Colonic mucosa (tissue), 4 donors: ENCODE measurements around the gene ESYT2. TPM values are rescaled to one million over a fixed set of nuclear protein-coding genes. Genes with fewer than 3 reads are reported as not detected.

ENCODE experiments used
- DNase-seq: peaks from one replicate; pipeline ENCODE4 v3.0.0-alpha.2; 2020
- H3K27ac ChIP-seq: fragments of 200-600 bp; one replicate; pipeline ENCODE4 v1.8.0; 2021
- H3K27me3 ChIP-seq: fragments of 200-600 bp; one replicate; pipeline ENCODE4 v1.8.0; 2021
- H3K36me3 ChIP-seq: fragments of 200-600 bp; one replicate; pipeline ENCODE4 v1.8.0; 2021
- H3K4me1 ChIP-seq: fragments of 200-600 bp; one replicate; pipeline ENCODE4 v1.8.0; 2021; ENCODE audit warnings: mild to moderate bottlenecking
- H3K4me3 ChIP-seq: fragments of 200-600 bp; one replicate; pipeline ENCODE4 v1.8.0; 2021
- H3K9ac ChIP-seq, 2 donors: one replicate each; pipeline ENCODE4 v1.7.0; 2013; ENCODE audit warnings: control low read depth in 2 of 2, low read depth in 2 of 2, low read length in 2 of 2
- H3K9me3 ChIP-seq: fragments of 200-600 bp; one replicate; pipeline ENCODE4 v1.8.0; 2021
- CTCF ChIP-seq: fragments of 200-600 bp; IDR thresholded peaks from one replicate; pipeline ENCODE4 v1.8.0; 2022; ENCODE audit warnings: antibody characterized with exemption, mild to moderate bottlenecking
- intact Hi-C: fragments of 100-400 bp; cut with DNase I; formaldehyde crosslinking; loops from one replicate; pipeline ENCODE4 v1.14.1; 2022
- total RNA-seq, 2 donors: library from RNA; stranded (reverse); fragmentation: NEBNext Ultra II Directional in 1 of 2; extraction: Animal tissue kit (Norgen Biotek cat#: 25700) in 1 of 2; gene quantifications; one replicate each; pipeline ENCODE4 v1.2.1, GENCODE V29; 2021
- donor health status: healthy.
- donor health status: DM: no; HTN: no; CAD: no.
- donor health status: DM: no; HTN: no; CAD: no.

ESYT2 gene
- total RNA-seq, 2 donors from 2014 or later: 57.5 to 105 TPM

- TF ChIP-seq CTCF: no peak
- intact Hi-C loops: loop anchor here (10.0 kb wide), 1 partner anchor 193 kb away; no protein-coding TSS in a partner anchor
- H3K4me3 ChIP-seq: no peak overlapping the region
- no peaks in the 10 kb centered on the region for H3K4me1 ChIP-seq
- H3K27ac ChIP-seq: no peak overlapping the region
- H3K9me3 ChIP-seq: no peaks in the 10 kb centered on the region
- no peak overlapping the region for H3K9ac ChIP-seq
- no peaks in the 10 kb centered on the region for H3K27me3 ChIP-seq
- peaks cover 4% of the 10 kb centered on the region for H3K36me3 ChIP-seq
- no peak for DNase-seq
These were observed 47.2 kb downstream of the ESYT2 start for GRCh38 chr7:158781974-158782664.

- no peak overlapping the region for H3K27ac ChIP-seq
These were observed 47.9 kb downstream of the ESYT2 start for GRCh38 chr7:158781217-158781973.

GRCh38 chr7:158779061-158780000, 50.0 kb downstream of the ESYT2 start:
- Histone ChIP-seq H3K4me1 (no peaks in the 10 kb centered on the region), H3K4me3 (no peak overlapping the region), H3K27me3 (no peaks in the 10 kb centered on the region), H3K9me3 (no peaks in the 10 kb centered on the region), H3K9ac (peak overlapping the region in 1 of 2 donors; percentile 64), H3K36me3 (peaks cover 4% of the 10 kb centered on the region), H3K27ac (peak overlapping the region; percentile 26)
- peak; percentile 61 for DNase-seq
- no peak for TF ChIP-seq CTCF
- intact Hi-C loops: loop anchor here (5.0 to 10.0 kb wide), 2 partner anchors 48 to 75 kb away; partner anchors contain the start of genes ESYT2 and NCAPG2

More at GRCh38 chr7:158781217-158781973, 47.9 kb downstream of the ESYT2 start:
- no peak for DNase-seq
- H3K4me3 ChIP-seq: no peak overlapping the region
- peaks cover 4% of the 10 kb centered on the region for H3K36me3 ChIP-seq
- no peaks in the 10 kb centered on the region for H3K4me1 ChIP-seq
- H3K27me3 ChIP-seq: no peaks in the 10 kb centered on the region
- H3K9ac ChIP-seq: no peak overlapping the region
- TF ChIP-seq CTCF: no peak
- H3K9me3 ChIP-seq: no peaks in the 10 kb centered on the region
- intact Hi-C loops: loop anchor here (10.0 kb wide), 1 partner anchor 193 kb away; no protein-coding TSS in a partner anchor

GRCh38 chr7:158778471-158778870, 50.8 kb downstream of the ESYT2 start:
- no peak for TF ChIP-seq CTCF
- intact Hi-C loops: loop anchor here (5.0 to 10.0 kb wide), 2 partner anchors 49 to 74 kb away; partner anchors contain the start of genes ESYT2 and NCAPG2
- Histone ChIP-seq H3K4me3 (no peak overlapping the region), H3K9ac (no peak overlapping the region), H3K4me1 (no peaks in the 10 kb centered on the region), H3K36me3 (peaks cover 9% of the 10 kb centered on the region), H3K27ac (peak overlapping the region; percentile 45), H3K9me3 (no peaks in the 10 kb centered on the region), H3K27me3 (no peaks in the 10 kb centered on the region)
- no peak for DNase-seq

GRCh38 chr7:158777793-158778192, 51.5 kb downstream of the ESYT2 start:
- Histone ChIP-seq H3K9ac (peak overlapping the region in 1 of 2 donors; percentile 57), H3K4me3 (no peak overlapping the region), H3K36me3 (peaks cover 9% of the 10 kb centered on the region), H3K27ac (peak overlapping the region; percentile 45), H3K27me3 (no peaks in the 10 kb centered on the region), H3K9me3 (no peaks in the 10 kb centered on the region), H3K4me1 (no peaks in the 10 kb centered on the region)
- intact Hi-C loops: loop anchor here (5.0 to 10.0 kb wide), 2 partner anchors 50 to 73 kb away; partner anchors contain the start of genes ESYT2 and NCAPG2
- no peak for TF ChIP-seq CTCF
- no peak for DNase-seq
